DOHH2 (cell line): Measurements from ENCODE around the gene UBE2D4.

Experiments
- H3F3A ChIP-seq: fragments of 200-600 bp; sonication (generic), shearing (Covaris generic); 2 replicates; pipeline ENCODE4 v1.6.0; 2016; ENCODE audit warnings: antibody characterized with exemption, mild to moderate bottlenecking; ENCODE audit not compliant: control insufficient read depth, insufficient read depth
- H3K27ac ChIP-seq: fragments of 200-600 bp; sonication (generic); 2 replicates; pipeline ENCODE4 v1.5.1; 2014; ENCODE audit warnings: low read depth, mild to moderate bottlenecking, low read length, moderate library complexity
- H3K27me3 ChIP-seq: fragments of 200-600 bp; sonication (generic); 2 replicates; pipeline ENCODE4 v1.6.1; 2014; ENCODE audit warnings: mild to moderate bottlenecking, low read length, mixed read lengths; ENCODE audit not compliant: control insufficient read depth
- H3K36me3 ChIP-seq: fragments of 200-600 bp; sonication (generic); 2 replicates; pipeline ENCODE4 v1.6.1; 2014; ENCODE audit warnings: mild to moderate bottlenecking, low read length, moderate library complexity, mixed read lengths; ENCODE audit not compliant: control insufficient read depth
- H3K4me1 ChIP-seq: fragments of 200-600 bp; sonication (generic); 2 replicates; pipeline ENCODE4 v1.6.1; 2014; ENCODE audit warnings: mild to moderate bottlenecking, low read length, mixed read lengths; ENCODE audit not compliant: control insufficient read depth
- H3K4me2 ChIP-seq: fragments of 200-600 bp; sonication (generic); 2 replicates; pipeline ENCODE4 v1.6.0; 2014; ENCODE audit warnings: mild to moderate bottlenecking, low read length, moderate library complexity
- H3K4me3 ChIP-seq: fragments of 200-600 bp; sonication (generic); 2 replicates; pipeline ENCODE4 v1.5.1; 2014; ENCODE audit warnings: mild to moderate bottlenecking, low read length, mixed read lengths
- H3K79me2 ChIP-seq: fragments of 200-600 bp; sonication (generic); 2 replicates; pipeline ENCODE4 v1.6.1; 2014; ENCODE audit warnings: mild to moderate bottlenecking, low read length, mixed read lengths; ENCODE audit not compliant: control insufficient read depth
- H3K9me2 ChIP-seq: fragments of 200-600 bp; sonication (generic); replicated peaks from 2 replicates; pipeline ENCODE4 v1.6.1; 2014; ENCODE audit warnings: mild to moderate bottlenecking, low read length, mixed read lengths; ENCODE audit not compliant: control insufficient read depth
- H3K9me3 ChIP-seq: fragments of 200-600 bp; sonication (generic); 2 replicates; pipeline ENCODE4 v1.6.1; 2014; ENCODE audit warnings: antibody characterized with exemption, low read length, mixed read lengths; ENCODE audit not compliant: control insufficient read depth, insufficient read depth
- H4K20me1 ChIP-seq: fragments of 200-600 bp; sonication (generic); 2 replicates; pipeline ENCODE4 v1.6.0; 2014; ENCODE audit warnings: low read depth, mild to moderate bottlenecking, antibody characterized with exemption, low read length, moderate library complexity; ENCODE audit not compliant: control insufficient read depth, insufficient read depth
- CTCF ChIP-seq: fragments of 200-600 bp; sonication (generic); IDR thresholded peaks from one replicate; pipeline ENCODE4 v1.5.1; 2014; ENCODE audit warnings: antibody characterized with exemption, mild to moderate bottlenecking, low read depth, low read length; ENCODE audit not compliant: poor library complexity, severe bottlenecking
- EZH2phosphoT487 ChIP-seq: fragments of 200-600 bp; sonication (generic); IDR thresholded peaks from 2 replicates; pipeline ENCODE4 v1.6.1; 2017; ENCODE audit warnings: borderline replicate concordance, mild to moderate bottlenecking, antibody characterized with exemption, low read length, moderate library complexity, mixed read lengths

UBE2D4 gene

GRCh38 chr7:43878867-43879266 lies 47.4 kb upstream of the UBE2D4 start:
- TF ChIP-seq EZH2phosphoT487 (no peak), CTCF (no peak)
- Histone ChIP-seq H3K4me2 (no peak overlapping the region), H3K27me3 (no peaks in the 10 kb centered on the region), H3F3A (no peaks in the 10 kb centered on the region), H3K79me2 (peaks cover 5% of the 10 kb centered on the region), H3K9me3 (no peaks in the 10 kb centered on the region), H3K4me3 (no peak overlapping the region), H3K36me3 (peaks cover 64% of the 10 kb centered on the region), H3K4me1 (peaks cover 24% of the 10 kb centered on the region), H3K27ac (no peak overlapping the region), H4K20me1 (peaks cover 6% of the 10 kb centered on the region; the same call in 1 of the 2 replicates), H3K9me2 (no peaks in the 10 kb centered on the region)

GRCh38 chr7:43879477-43879876 lies 46.8 kb upstream of the UBE2D4 start:
- Histone ChIP-seq H3K4me1 (peaks cover 24% of the 10 kb centered on the region), H3K27me3 (no peaks in the 10 kb centered on the region), H3K27ac (no peak overlapping the region), H4K20me1 (peaks cover 6% of the 10 kb centered on the region; the same call in 1 of the 2 replicates), H3K36me3 (peaks cover 69% of the 10 kb centered on the region), H3K79me2 (peaks cover 5% of the 10 kb centered on the region), H3F3A (no peaks in the 10 kb centered on the region), H3K9me2 (no peaks in the 10 kb centered on the region), H3K9me3 (no peaks in the 10 kb centered on the region), H3K4me3 (no peak overlapping the region), H3K4me2 (no peak overlapping the region)
- no peak for TF ChIP-seq CTCF
- no peak for TF ChIP-seq EZH2phosphoT487

GRCh38 chr7:43880596-43880995 lies 45.6 kb upstream of the UBE2D4 start:
- H4K20me1 ChIP-seq, result peaks cover 3% of the 10 kb centered on the region; the same call in 1 of the 2 replicates
- no peak overlapping the region for H3K27ac ChIP-seq

More at GRCh38 chr7:43880596-43880995, 45.6 kb upstream of the UBE2D4 start:
- Histone ChIP-seq H3F3A (no peaks in the 10 kb centered on the region), H3K79me2 (peaks cover 5% of the 10 kb centered on the region), H3K27me3 (no peaks in the 10 kb centered on the region), H3K9me3 (no peaks in the 10 kb centered on the region), H3K4me2 (no peak overlapping the region), H3K4me3 (no peak overlapping the region), H3K36me3 (peaks cover 69% of the 10 kb centered on the region), H3K9me2 (no peaks in the 10 kb centered on the region), H3K4me1 (peaks cover 21% of the 10 kb centered on the region)
- TF ChIP-seq EZH2phosphoT487 (no peak), CTCF (no peak)
